HG02588 (cell line): ENCODE results near the gene AP2B1.

Source experiments
- ATAC-seq: cut with Tn5 transposase; IDR thresholded peaks from one replicate; pipeline ENCODE4 v1.9.1; 2021; ENCODE audit warnings: mild to moderate bottlenecking, moderate library complexity; ENCODE audit not compliant: unreplicated experiment

Gene AP2B1

GRCh38 chr17:35726127-35726952 lies 139.2 kb downstream of the AP2B1 start:
- ATAC-seq: no peak

GRCh38 chr17:35726953-35727460 lies 139.9 kb downstream of the AP2B1 start:
- ATAC-seq: no peak

- ATAC-seq: no peak
Measured at GRCh38 chr17:35727635-35728034, 140.5 kb downstream of the AP2B1 start.

GRCh38 chr17:35728551-35728950 lies 141.4 kb downstream of the AP2B1 start:
- ATAC-seq: no peak

GRCh38 chr17:35729405-35729833 lies 142.3 kb downstream of the AP2B1 start:
- ATAC-seq: no peak

GRCh38 chr17:35730400-35731005 lies 143.4 kb downstream of the AP2B1 start:
- ATAC-seq: no peak

- no peak for ATAC-seq
Measured at GRCh38 chr17:35731239-35731916, 144.3 kb downstream of the AP2B1 start, which contains the start of gene RASL10B. TSS of gene RASL10B (plus strand) at chr17:35731639. CDS start at chr17:35735185, 3,546 bp downstream.

GRCh38 chr17:35731917-35732805 lies 145.0 kb downstream of the AP2B1 start:
- no peak for ATAC-seq

- no peak for ATAC-seq
Measured at GRCh38 chr17:35732806-35733136, 145.6 kb downstream of the AP2B1 start.

GRCh38 chr17:35733366-35733765 lies 146.2 kb downstream of the AP2B1 start:
- ATAC-seq: no peak

- ATAC-seq: no peak
Measured at GRCh38 chr17:35734396-35734795, 147.3 kb downstream of the AP2B1 start.

GRCh38 chr17:35735036-35735805 lies 148.1 kb downstream of the AP2B1 start:
- no peak for ATAC-seq

GRCh38 chr17:35736236-35736635 lies 149.1 kb downstream of the AP2B1 start:
- no peak for ATAC-seq

GRCh38 chr17:35738519-35739133 lies 151.5 kb downstream of the AP2B1 start:
- no peak for ATAC-seq

- ATAC-seq: no peak
Measured at GRCh38 chr17:35740216-35740615, 153.1 kb downstream of the AP2B1 start.

- no peak for ATAC-seq
Measured at GRCh38 chr17:35740997-35741931, 154.1 kb downstream of the AP2B1 start.

GRCh38 chr17:35742496-35742895 lies 155.4 kb downstream of the AP2B1 start:
- ATAC-seq: no peak

- no peak for ATAC-seq
Measured at GRCh38 chr17:35742896-35743477, 155.9 kb downstream of the AP2B1 start.
